ENCODE measurements around the gene STEAP1B.

DNA sequence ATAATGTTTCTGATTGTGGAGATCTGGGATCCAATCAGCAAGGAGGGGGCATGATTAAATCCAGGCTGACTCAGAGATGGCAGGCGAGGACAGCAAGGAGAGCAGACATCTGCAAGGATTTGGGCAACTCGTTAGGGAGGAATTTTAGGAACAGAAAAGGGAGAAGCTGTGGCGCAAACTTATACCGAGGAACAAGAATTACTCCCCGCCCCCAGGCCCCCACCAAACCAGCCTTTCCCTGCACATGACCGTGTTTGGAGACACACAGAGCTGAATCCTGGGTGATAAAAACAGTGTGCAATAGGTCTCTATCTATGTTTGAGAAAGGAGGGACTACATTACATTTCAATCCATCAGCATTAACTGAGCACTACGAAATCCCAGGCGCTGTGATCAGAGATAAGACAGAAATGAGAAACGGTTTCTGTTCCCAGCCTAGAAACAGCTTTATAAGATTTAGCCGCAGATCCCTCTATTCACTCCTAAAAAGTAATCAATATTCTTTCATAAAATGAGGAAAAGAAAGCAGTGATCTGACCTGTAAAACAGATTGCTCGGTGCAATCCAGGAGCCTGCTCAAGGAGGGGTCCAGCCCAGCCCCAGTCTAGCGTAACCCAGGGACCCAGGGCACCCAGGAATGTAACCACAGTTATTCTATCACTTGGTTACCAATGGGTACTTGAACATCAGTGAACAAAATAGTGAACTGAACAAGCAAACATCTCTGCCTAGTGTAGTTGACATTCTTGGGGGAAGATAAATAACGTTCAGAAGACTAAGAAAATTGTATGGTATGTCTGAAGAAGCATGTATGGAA is 105.9 kb downstream of the STEAP1B start:
- no peak for TF ChIP-seq CTCF (conservative IDR thresholded peaks at IDR 0.05; ENCODE audit: low read length)
- TF ChIP-seq EZH2phosphoT487 (IDR thresholded peaks at IDR 0.05; ENCODE audit: borderline replicate concordance, low read depth, low read length): no peak
